Neural cell (in vitro differentiated cells): Measurements from ENCODE around the gene TMEM134. TPM values are rescaled to one million over a fixed set of nuclear protein-coding genes. Genes with fewer than 3 reads are reported as not detected.

Source experiments
- H2AFZ ChIP-seq: fragments of 200-600, 300-800 bp; sonication (generic), shearing (Covaris generic); 2 replicates; pipeline ENCODE4 v1.6.0; 2014; ENCODE audit warnings: low read depth, mild to moderate bottlenecking, antibody characterized with exemption, low read length, moderate library complexity
- H3F3A ChIP-seq: fragments of 200-600 bp; shearing (Covaris generic); 2 replicates; pipeline ENCODE4 v1.6.1; 2016; ENCODE audit warnings: mild to moderate bottlenecking, moderate library complexity, mixed read lengths, antibody characterized with exemption, low read length; ENCODE audit not compliant: insufficient read depth, poor library complexity, severe bottlenecking
- H3K27ac ChIP-seq: fragments of 200-600, 300-800 bp; sonication (generic), shearing (Covaris generic); 2 replicates; pipeline ENCODE4 v1.5.1; 2014; ENCODE audit warnings: mild to moderate bottlenecking, low read length, moderate library complexity
- H3K27me3 ChIP-seq: fragments of 300-800, 200-600 bp; sonication (generic), shearing (Covaris generic); 2 replicates; pipeline ENCODE4 v1.6.0; 2014; ENCODE audit warnings: mild to moderate bottlenecking, low read depth, low read length, moderate library complexity; ENCODE audit not compliant: insufficient read depth
- H3K36me3 ChIP-seq: fragments of 300-800, 200-600 bp; sonication (generic), shearing (Covaris generic); 2 replicates; pipeline ENCODE4 v1.5.1; 2014; ENCODE audit warnings: mild to moderate bottlenecking, antibody characterized with exemption, low read length, moderate library complexity; ENCODE audit not compliant: insufficient read depth
- H3K4me2 ChIP-seq: fragments of 300-800, 200-600 bp; sonication (generic), shearing (Covaris generic); 2 replicates; pipeline ENCODE4 v1.6.0; 2014; ENCODE audit warnings: mild to moderate bottlenecking, low read length
- H3K4me3 ChIP-seq: fragments of 300-800, 200-600 bp; sonication (generic), shearing (Covaris generic); 2 replicates; pipeline ENCODE4 v1.5.1; 2014; ENCODE audit warnings: mild to moderate bottlenecking, low read length, moderate library complexity
- H3K79me2 ChIP-seq: fragments of 200-600 bp; shearing (Covaris generic); replicated peaks from 2 replicates; pipeline ENCODE4 v1.6.0; 2014; ENCODE audit warnings: mild to moderate bottlenecking, low read length, moderate library complexity; ENCODE audit not compliant: insufficient read depth
- H3K9ac ChIP-seq: fragments of 300-800, 200-600 bp; sonication (generic), shearing (Covaris generic); 2 replicates; pipeline ENCODE4 v1.6.1; 2016; ENCODE audit warnings: mild to moderate bottlenecking, low read length, mixed read lengths
- H3K9me2 ChIP-seq: fragments of 200-600 bp; shearing (Covaris generic); 2 replicates; pipeline ENCODE4 v1.6.1; 2016; ENCODE audit warnings: mild to moderate bottlenecking, low read length, mixed read lengths; ENCODE audit not compliant: insufficient read depth
- H3K9me3 ChIP-seq: fragments of 200-600, 300-800 bp; sonication (generic), shearing (Covaris generic); 2 replicates; pipeline ENCODE4 v1.6.1; 2016; ENCODE audit warnings: mild to moderate bottlenecking, mixed run types, low read length, moderate library complexity, mixed read lengths
- H4K20me1 ChIP-seq: fragments of 200-600 bp; shearing (Covaris generic); 2 replicates; pipeline ENCODE4 v1.6.1; 2016; ENCODE audit warnings: mild to moderate bottlenecking, mixed run types; ENCODE audit not compliant: insufficient read depth
- EP300 ChIP-seq: fragments of 450-650 bp; conservative IDR thresholded peaks from 2 replicates; pipeline ENCODE4 v1.6.1; 2014; ENCODE audit warnings: antibody characterized with exemption, mild to moderate bottlenecking, moderate library complexity; ENCODE audit not compliant: poor library complexity, severe bottlenecking
- EZH2 ChIP-seq: fragments of 200-600, 300-800 bp; shearing (Covaris generic), sonication (generic); IDR thresholded peaks from 2 replicates; pipeline ENCODE4 v1.6.1; 2014; ENCODE audit warnings: antibody characterized with exemption, low read length, borderline replicate concordance, mild to moderate bottlenecking; ENCODE audit not compliant: insufficient read depth, poor library complexity, severe bottlenecking
- MXI1 ChIP-seq: fragments of 450-650 bp; conservative IDR thresholded peaks from 2 replicates; pipeline ENCODE4 v1.6.1; 2014; ENCODE audit warnings: antibody characterized with exemption, mild to moderate bottlenecking; ENCODE audit not compliant: poor library complexity, severe bottlenecking
- POLR2AphosphoS5 ChIP-seq: IDR thresholded peaks from 2 replicates; pipeline ENCODE4 v1.6.1; 2012
- RAD21 ChIP-seq: fragments of 450-650 bp; conservative IDR thresholded peaks from 2 replicates; pipeline ENCODE4 v1.6.1; 2014; ENCODE audit warnings: antibody characterized with exemption, mild to moderate bottlenecking, moderate library complexity
- SMC3 ChIP-seq: fragments of 450-650 bp; conservative IDR thresholded peaks from 2 replicates; pipeline ENCODE4 v1.6.1; 2014; ENCODE audit warnings: antibody characterized with exemption, mild to moderate bottlenecking, moderate library complexity; ENCODE audit not compliant: poor library complexity
- TAF1 ChIP-seq: IDR thresholded peaks from 2 replicates; pipeline ENCODE4 v1.6.1; 2012; ENCODE audit warnings: low read depth
- polyA plus RNA-seq: library from polyadenylated mRNA; depleted of rRNA; stranded (reverse); fragments of >200 nt; gene quantifications from 2 replicates; pipeline ENCODE4 v1.2.3, GENCODE V29; 2014
- TF ChIP-seq, protein P1 (sequence below): fragments of 450-650 bp; IDR thresholded peaks from 2 replicates; pipeline ENCODE4 v1.5.1; 2014; ENCODE audit warnings: antibody characterized with exemption, mild to moderate bottlenecking, moderate library complexity; ENCODE audit not compliant: poor library complexity, severe bottlenecking
- TF ChIP-seq, protein P2 (sequence below): IDR thresholded peaks from 2 replicates; pipeline ENCODE4 v1.6.1; 2012; ENCODE audit warnings: borderline replicate concordance

The TMEM134 gene
- polyA plus RNA-seq, 1 donor from 2014 or later, result 50.3 TPM

DNA sequence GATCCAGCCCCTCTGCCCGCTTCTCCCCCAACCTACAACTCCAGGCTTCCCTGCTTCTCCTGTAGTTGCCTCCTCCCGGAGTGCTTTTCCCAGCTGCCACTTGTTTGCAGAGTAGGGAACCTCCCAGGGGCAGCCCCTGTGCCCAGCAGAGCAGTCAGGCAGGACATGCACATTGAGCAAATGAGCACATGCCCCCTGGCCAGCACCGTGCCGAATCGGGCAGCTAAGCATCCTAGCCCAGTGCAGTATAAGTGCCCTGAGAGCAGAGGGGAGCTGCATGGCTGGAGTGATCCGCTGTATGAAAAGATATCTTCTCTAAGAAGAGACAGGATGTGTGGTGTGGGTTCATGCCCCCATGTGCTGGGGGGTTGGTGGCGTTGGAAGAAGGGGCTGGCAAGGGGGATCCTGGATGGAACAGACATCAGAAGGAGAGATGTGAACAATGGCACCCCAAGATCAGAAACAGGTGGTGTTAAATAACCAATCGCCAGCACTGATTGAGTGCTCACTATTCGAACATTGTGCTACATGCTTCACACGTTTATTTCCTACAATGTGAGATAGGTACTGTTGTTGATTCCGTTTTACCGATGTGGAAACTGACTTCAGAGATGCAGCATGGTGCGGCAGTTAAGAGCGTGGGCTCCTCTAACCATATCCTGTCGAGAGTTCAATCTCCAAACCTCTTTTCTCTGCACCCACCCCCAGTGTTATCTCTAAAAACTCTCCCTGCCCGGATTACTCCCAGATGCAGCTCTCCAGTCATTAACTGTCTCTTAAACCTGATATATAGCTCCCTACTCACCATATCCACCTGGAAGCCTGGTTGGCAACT lies 15.0 kb upstream of the TMEM134 start:
- Histone ChIP-seq H3K9me3 (no peaks in the 10 kb centered on the region), H2AFZ (no peak overlapping the region), H3K79me2 (peaks cover 4% of the 10 kb centered on the region), H3K9me2 (no peaks in the 10 kb centered on the region), H3F3A (no peaks in the 10 kb centered on the region), H3K9ac (peak overlapping the region; percentile 80), H3K4me3 (peak overlapping the region; percentile 73), H3K27me3 (no peaks in the 10 kb centered on the region), H3K27ac (peak overlapping the region; percentile 90), H3K4me2 (no peak overlapping the region), H4K20me1 (no peaks in the 10 kb centered on the region), H3K36me3 (no peaks in the 10 kb centered on the region)
- TF ChIP-seq TAF1 (no peak), SMC3 (no peak)
- TF ChIP-seq, protein P1, sequence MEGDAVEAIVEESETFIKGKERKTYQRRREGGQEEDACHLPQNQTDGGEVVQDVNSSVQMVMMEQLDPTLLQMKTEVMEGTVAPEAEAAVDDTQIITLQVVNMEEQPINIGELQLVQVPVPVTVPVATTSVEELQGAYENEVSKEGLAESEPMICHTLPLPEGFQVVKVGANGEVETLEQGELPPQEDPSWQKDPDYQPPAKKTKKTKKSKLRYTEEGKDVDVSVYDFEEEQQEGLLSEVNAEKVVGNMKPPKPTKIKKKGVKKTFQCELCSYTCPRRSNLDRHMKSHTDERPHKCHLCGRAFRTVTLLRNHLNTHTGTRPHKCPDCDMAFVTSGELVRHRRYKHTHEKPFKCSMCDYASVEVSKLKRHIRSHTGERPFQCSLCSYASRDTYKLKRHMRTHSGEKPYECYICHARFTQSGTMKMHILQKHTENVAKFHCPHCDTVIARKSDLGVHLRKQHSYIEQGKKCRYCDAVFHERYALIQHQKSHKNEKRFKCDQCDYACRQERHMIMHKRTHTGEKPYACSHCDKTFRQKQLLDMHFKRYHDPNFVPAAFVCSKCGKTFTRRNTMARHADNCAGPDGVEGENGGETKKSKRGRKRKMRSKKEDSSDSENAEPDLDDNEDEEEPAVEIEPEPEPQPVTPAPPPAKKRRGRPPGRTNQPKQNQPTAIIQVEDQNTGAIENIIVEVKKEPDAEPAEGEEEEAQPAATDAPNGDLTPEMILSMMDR, result no peak
- TF ChIP-seq, protein P2, sequence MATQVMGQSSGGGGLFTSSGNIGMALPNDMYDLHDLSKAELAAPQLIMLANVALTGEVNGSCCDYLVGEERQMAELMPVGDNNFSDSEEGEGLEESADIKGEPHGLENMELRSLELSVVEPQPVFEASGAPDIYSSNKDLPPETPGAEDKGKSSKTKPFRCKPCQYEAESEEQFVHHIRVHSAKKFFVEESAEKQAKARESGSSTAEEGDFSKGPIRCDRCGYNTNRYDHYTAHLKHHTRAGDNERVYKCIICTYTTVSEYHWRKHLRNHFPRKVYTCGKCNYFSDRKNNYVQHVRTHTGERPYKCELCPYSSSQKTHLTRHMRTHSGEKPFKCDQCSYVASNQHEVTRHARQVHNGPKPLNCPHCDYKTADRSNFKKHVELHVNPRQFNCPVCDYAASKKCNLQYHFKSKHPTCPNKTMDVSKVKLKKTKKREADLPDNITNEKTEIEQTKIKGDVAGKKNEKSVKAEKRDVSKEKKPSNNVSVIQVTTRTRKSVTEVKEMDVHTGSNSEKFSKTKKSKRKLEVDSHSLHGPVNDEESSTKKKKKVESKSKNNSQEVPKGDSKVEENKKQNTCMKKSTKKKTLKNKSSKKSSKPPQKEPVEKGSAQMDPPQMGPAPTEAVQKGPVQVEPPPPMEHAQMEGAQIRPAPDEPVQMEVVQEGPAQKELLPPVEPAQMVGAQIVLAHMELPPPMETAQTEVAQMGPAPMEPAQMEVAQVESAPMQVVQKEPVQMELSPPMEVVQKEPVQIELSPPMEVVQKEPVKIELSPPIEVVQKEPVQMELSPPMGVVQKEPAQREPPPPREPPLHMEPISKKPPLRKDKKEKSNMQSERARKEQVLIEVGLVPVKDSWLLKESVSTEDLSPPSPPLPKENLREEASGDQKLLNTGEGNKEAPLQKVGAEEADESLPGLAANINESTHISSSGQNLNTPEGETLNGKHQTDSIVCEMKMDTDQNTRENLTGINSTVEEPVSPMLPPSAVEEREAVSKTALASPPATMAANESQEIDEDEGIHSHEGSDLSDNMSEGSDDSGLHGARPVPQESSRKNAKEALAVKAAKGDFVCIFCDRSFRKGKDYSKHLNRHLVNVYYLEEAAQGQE, result no peak

DNA sequence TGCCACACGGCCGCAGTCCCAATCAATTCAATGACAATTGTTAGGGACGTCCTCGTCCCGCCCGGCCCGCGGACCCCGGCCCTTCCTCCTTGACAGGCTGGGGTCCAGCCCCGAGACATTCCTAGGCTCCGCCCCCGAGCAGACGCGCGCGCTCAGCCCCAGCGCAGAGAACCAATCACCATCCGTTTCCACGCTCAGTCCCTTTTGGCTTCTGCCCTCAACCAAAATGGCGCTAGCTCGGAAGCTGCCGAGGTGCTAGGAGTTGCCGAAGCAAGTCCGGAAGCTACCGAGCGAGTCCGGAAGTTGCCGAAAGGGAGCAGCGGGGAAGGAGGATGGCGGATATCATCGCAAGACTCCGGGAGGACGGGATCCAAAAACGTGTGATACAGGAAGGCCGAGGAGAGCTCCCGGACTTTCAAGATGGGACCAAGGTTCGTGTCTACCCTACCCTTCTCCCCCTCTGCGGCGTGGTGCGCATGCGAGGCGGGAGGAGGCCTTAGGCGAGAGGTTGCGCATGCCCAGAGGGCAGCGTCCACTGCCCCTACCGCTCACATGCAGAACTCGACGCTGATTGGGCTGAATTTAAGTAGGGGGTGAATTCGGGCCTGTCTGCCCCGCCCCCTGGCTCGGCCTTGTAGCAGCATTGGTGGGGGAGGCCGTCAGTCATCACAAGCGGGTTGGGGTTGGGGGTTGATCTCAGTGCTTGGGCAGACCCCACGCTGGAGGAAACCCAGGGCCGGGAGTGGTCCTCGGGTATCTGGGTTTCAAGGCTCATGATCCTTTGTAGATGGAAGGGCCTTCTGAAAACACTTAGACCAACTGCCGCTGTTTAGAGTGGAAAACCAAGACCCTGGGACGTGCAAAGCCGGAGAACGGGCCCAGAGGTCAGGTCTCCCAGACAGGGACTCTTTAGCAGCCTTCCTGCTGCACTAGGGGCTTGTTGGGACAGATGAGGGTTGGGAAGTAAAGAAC lies 14.1 kb upstream of the TMEM134 start, which contains the start of gene AIP:
Gene AIP, plus strand, starts transcription at position 200 of the 972 bp plus-strand sequence. Its CDS starts 133 bp downstream, at position 333.
- no peaks in the 10 kb centered on the region for H3K36me3 ChIP-seq
- peak within 1 kb of the TSS; percentile 71 for H2AFZ ChIP-seq
- H3K9ac ChIP-seq, result peak within 1 kb of the TSS; percentile 80

More for the DNA sequence above, 14.1 kb upstream of the TMEM134 start, which contains the start of gene AIP:
- H3K4me2 ChIP-seq, result peak within 1 kb of the TSS; percentile 64
- peak within 1 kb of the TSS; percentile 73 for H3K4me3 ChIP-seq
- H3K9me2 ChIP-seq, result no peaks in the 10 kb centered on the region
- peak within 1 kb of the TSS; percentile 90 for H3K27ac ChIP-seq
- H3K9me3 ChIP-seq, result no peaks in the 10 kb centered on the region
- no peaks in the 10 kb centered on the region for H4K20me1 ChIP-seq
- no peaks in the 10 kb centered on the region for H3K27me3 ChIP-seq
- H3K79me2 ChIP-seq, result peaks cover 4% of the 10 kb centered on the region
- TF ChIP-seq TAF1, result peak; percentile 82
- no peak for TF ChIP-seq RAD21
- TF ChIP-seq MXI1, result peak; percentile 70
- TF ChIP-seq, protein P2, result peak; percentile 90
- TF ChIP-seq EP300, result peak; percentile 48
- no peak for TF ChIP-seq EZH2
- TF ChIP-seq SMC3, result peak; percentile 37
- TF ChIP-seq, protein P1, result peak; percentile 66
- peak; percentile 80 for TF ChIP-seq POLR2AphosphoS5
- H3F3A ChIP-seq, result no peaks in the 10 kb centered on the region
